Activated T-cell treated with anti-CD3 and anti-CD28 coated beads for 24 hours (primary cell): ENCODE results near the gene TIMM44.
A peak's percentile ranks its signal among the peaks of the same experiment; 100 is the strongest.
"Not testable (repeated sequence)": the region's sequence is repeated elsewhere in the genome, so short reads cannot be mapped to it uniquely, and the experiment has no call there.

ENCODE experiments used
- DNase-seq: peaks from one replicate; pipeline ENCODE4 v3.0.0-alpha.2; 2020; ENCODE audit warnings: low read depth

TIMM44 gene

DNA sequence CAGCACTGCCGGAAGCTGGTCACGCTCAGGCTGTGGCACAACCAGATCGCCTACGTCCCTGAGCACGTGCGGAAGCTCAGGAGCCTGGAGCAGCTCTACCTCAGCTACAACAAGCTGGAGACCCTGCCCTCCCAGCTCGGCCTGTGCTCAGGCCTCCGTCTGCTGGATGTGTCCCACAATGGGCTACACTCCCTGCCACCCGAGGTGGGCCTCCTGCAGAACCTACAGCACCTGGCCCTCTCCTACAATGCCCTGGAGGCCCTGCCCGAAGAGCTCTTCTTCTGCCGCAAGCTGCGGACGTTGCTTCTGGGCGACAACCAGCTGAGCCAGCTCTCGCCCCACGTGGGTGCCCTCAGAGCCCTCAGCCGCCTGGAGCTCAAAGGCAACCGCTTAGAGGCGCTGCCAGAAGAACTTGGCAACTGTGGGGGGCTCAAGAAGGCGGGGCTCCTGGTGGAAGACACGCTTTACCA, 43.0 kb downstream of the TIMM44 start:
- no peak for DNase-seq

- DNase-seq, result no peak
Measured at GRCh38 chr19:7899751-7900378, 43.6 kb downstream of the TIMM44 start.

DNA sequence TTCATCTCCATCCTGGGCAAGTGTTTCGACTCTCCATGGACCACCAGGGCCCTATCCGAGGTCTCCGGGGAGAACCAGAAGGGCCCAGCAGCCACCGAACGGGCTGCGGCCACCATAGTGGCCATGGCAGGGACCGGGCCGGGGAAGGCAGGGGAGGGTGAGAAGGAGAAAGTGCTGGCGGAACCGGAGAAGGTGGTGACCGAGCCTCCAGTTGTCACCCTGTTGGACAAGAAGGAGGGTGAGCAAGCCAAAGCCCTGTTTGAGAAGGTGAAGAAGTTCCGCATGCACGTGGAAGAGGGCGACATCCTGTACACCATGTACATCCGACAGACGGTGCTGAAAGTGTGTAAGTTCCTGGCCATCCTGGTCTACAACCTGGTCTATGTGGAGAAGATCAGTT, 44.5 kb downstream of the TIMM44 start:
- no peak for DNase-seq

GRCh38 chr19:7897292-7897691, 46.2 kb downstream of the TIMM44 start:
- no peak for DNase-seq

- no peak for DNase-seq
Measured at GRCh38 chr19:7895565-7895964, 47.9 kb downstream of the TIMM44 start.

GRCh38 chr19:7894612-7895309, 48.7 kb downstream of the TIMM44 start:
- DNase-seq, result no peak

GRCh38 chr19:7893362-7894101, 49.9 kb downstream of the TIMM44 start:
- not testable (repeated sequence) for DNase-seq

DNA sequence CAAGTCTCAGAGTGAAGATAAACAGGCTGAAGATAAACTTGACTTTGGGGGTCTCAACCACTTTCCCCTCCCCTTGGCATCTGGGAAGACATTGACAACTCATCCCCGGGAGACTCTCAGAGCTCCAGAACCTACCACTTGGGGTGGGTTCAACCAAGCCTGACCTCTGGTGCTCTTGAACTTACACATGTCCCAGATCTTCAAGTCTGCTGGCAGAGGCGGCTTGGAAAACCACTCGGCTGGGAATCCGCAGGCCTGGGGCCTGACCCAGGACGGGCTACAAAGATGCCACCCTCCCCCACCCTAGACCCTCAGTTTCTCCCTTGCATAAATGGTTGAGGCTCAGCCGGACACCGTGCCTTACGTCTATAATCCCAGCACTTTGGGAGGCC, 54.6 kb downstream of the TIMM44 start:
- DNase-seq, result no peak

GRCh38 chr19:7888145-7888825, 55.2 kb downstream of the TIMM44 start, which contains the start of gene LRRC8E:
Gene LRRC8E (plus strand): TSS chr19:7888510. CDS start chr19:7895604, 7,094 bp downstream.
- DNase-seq, result peak; percentile 30

DNA sequence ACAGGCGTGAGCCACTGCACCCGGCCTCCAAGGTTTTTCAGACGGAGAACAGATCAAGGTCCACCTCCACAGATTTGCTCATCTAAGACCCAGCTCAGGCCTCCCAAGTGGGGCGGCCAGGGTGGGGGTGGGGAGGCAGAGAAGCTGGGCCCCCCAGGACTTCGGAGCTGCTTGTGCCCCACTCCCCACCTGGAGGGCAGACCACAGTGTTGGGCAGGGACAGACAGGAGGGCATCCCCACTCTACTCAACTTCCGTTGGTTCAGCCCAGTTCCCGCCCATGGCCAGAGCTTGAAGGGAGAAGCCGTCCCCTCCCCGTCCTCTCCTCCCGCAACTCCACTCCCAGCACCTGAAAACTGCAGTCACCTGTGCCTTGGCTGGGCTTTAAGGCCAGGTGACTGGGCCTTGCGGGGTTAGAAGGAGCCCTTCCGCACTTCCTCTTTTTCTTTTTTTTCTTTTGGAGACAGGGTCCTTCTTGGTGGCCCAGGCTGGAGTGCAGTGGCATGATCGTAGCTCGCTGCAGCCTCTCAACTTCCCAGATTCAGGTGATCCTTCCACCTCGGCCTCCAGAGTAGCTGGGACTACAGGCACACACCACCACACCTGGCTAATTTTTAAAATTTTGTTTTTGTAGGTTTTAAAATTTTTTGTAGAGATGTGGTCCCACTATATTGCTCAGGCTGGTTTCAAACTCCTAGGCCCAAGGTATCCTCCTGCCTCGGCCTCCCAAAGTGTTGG, 55.9 kb downstream of the TIMM44 start:
- no peak for DNase-seq

GRCh38 chr19:7885818-7886217, 57.6 kb downstream of the TIMM44 start:
- no peak for DNase-seq

DNA sequence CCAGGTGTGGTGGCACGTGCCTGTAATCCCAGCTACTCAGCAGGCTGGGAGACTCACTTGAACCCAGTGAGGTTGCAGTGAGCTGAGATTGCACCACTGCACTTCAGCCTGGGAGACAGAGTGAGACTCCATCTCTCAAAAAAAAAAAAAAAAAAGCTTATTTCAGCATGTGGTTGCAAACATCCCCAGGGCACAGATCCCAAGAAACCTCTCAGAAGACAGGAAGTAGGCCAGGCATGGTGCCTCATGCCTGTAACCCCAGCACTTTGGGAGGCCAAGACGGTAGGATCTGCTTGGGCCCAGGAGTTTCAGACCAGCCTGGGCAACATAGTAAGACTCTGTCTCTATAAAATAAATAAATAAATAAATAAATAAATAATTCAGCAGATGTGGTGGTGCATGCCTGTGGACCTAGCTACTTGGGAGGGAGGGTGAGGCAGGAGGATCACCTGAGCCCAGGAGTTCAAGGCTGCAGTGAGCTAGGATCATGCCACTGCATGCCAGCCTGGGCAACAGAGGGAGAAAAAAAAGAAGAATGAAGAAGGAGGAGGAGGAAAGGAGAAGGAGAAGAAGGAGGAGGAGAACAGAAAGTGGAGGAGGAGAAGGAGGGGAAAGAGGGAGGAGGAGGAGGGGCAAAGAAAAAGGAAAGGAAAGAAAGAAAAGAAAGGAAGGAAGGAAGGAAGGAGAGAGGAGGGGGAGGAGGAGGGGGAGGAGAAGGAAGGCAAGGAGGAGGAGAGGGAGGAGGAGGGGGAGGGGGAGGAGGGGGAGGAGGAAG, 59.5 kb downstream of the TIMM44 start:
- DNase-seq, result no peak

- DNase-seq, result no peak
Measured at GRCh38 chr19:7883105-7883504, 60.4 kb downstream of the TIMM44 start.

GRCh38 chr19:7881910-7882309, 61.6 kb downstream of the TIMM44 start:
- no peak for DNase-seq

DNA sequence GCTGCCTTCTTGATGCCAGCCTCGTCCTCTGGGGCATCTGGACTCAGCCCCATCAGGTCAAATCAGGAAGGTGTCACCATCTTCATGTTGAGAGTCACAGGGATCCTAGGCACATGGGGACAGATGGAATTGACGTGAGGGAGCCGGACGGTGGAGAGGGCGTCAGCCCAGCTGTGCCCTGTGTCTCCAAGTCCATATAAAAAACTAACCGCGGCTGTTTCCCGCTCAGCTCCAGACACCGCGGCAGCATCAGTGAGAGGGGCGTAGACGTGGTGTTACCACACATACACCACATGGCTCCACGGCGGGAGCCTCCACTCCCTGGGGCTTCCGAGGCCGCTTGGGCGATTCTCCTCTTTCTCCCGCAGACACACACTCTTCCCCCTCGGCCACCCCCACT, 63.6 kb downstream of the TIMM44 start:
- no peak for DNase-seq

DNA sequence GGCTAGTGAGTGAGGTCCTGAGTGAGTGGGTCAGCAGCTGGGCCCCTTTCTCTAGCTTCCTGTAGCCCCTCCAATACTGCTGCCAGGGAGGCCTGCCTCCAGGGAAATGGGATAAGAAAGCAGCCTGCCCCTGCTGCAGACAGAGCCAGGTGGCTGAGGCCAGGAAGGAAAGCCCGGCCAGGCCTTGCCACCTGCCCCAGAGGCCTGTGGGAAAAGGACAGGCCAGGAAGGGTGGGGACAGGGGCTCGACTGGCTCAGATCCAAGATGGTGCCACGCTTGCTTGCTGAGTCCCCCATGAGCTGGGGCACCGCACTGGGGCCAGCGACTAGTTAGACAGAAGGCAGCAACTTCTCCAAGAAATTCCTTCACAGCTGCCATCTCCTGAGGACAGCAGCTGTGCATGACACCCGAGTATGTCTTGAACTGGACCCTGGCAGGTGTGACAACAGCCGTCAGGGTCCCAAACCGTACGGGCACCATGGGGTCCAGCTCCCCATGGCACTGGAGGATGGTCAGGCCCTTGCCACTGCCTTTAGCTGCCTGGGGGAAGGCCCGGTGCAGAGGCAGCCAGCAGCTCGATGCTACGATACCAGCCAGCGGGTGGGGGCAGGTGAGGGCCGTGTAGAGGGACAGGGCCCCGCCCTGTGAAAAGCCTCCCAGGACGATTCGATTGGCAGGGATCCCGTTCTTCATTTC, 64.2 kb downstream of the TIMM44 start:
- no peak for DNase-seq

DNA sequence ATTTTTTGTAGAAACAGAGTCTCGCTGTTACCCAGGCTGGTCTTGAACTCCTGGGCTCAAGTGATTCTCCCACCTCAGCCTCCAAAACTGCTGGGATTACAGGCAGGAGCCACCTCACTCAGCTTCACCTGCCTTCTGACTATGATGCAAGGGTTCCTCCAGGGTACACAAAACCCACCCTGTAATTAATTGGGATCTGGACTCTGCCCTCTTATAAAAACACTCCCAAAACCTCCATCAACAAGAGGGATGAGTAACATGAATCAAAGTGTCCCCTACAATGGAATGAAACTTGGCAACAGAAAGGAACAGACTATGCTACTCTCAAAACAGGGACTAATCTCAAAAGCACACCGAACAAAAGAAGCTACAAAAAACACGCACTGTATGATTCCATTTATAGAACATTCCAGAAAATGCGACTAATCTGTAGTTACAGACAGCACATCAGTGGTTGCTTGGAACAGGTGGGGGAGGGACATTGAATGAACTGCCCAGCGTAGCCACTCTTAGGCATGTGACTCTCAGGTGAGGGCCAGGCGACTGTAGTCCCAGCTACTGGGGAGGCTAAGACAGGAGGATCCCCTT, 66.1 kb downstream of the TIMM44 start:
- no peak for DNase-seq
